Activated CD4-positive, CD25-positive, alpha-beta regulatory T cell treated with anti-CD3 and anti-CD28 coated beads, Interleukin-2, amount 50 U/mL, for 24 hours (primary cell): Measurements from ENCODE around the gene ZMAT1.
"Not testable (repeated sequence)": the region's sequence is repeated elsewhere in the genome, so short reads cannot be mapped to it uniquely, and the experiment has no call there.

ENCODE experiments used
- ATAC-seq, 2 donors: fragments of 150-1000 bp; cut with Tn5 transposase; one replicate each; pipeline ENCODE4 v1.10.0; 2021; ENCODE audit warnings: mild to moderate bottlenecking in 1 of 2, moderate library complexity in 1 of 2

Gene ZMAT1

DNA sequence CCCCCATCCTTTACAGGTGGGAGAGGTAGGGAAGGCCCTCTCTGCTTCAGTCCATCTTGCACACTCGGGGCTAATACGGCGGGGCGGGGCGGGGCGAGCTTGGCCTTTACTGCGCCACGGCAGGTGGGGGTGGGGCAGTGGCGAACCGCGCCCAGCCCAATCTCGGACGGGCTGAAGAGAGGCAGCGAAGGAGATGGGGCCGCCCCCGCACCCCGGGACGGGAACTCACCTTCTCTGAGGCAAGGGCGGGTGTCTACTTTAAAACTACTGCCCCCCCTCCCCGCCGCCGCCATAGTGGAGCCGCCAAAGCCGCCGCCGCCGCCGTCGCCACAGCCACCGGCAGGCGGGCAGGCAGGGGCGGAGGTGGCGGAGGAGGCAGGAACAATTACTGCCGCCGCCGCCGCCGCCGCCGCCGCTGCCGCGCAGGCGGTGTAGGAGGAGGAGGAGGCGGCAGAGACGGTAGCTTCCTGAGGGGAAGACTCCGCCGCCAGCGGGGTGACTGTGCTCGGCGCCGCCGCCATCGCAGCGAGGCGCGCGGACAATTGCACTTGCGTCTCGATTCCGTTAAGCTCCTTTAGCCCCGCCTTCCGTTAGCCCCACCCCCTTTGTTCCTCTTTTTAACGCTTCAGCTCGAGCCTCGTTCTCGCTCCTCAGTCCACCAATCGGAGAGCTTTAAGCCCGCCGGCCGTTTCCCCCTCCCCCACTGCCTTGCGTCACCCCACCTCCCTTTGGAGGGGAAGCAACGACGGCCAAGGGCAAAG is at the start of gene ZMAT1:
Gene ZMAT1, minus strand, starts transcription at position 540 of the 761 bp plus-strand sequence. Its CDS starts 19 bp downstream, at position 521.
- peak; percentile 91 to 93 for ATAC-seq

DNA sequence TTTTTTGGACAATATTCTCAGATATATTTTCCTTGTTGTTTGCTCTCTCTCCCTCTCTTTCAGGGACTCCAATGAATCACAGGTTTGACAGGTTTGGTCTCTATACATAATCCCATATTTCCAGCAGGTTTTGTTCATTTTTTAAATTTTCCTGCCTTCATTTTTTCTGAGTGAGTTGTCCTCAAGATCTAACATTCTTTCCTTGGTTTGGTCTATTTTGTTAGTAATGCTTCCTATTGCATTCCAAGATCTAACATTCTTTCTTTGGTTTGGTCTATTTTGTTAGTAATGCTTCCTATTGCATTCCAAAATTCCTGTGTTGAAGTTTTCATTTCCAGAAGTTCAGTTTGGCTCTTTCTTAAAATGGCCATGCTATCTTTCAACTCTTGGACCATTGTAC is 45.3 kb upstream of the ZMAT1 start:
- ATAC-seq: no peak

DNA sequence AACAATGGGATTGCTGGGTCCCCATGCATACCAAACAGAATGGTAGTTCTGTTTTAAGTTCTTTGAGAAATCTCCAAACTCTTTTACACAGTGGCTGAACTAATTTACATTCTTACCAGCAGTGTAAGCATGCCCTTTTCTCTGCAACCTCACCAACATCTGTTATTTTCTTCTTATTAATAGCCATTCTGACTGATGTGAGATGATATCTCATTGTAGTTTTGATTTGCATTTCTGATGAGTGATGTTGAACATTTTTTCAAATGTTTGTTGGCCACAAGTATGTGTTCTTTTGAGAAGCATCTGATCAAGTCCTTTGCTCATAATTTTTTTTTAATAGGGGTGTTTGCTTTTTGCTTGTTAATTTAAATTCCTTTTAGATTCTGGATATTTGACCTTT is 41.2 kb upstream of the ZMAT1 start:
- no peak for ATAC-seq

DNA sequence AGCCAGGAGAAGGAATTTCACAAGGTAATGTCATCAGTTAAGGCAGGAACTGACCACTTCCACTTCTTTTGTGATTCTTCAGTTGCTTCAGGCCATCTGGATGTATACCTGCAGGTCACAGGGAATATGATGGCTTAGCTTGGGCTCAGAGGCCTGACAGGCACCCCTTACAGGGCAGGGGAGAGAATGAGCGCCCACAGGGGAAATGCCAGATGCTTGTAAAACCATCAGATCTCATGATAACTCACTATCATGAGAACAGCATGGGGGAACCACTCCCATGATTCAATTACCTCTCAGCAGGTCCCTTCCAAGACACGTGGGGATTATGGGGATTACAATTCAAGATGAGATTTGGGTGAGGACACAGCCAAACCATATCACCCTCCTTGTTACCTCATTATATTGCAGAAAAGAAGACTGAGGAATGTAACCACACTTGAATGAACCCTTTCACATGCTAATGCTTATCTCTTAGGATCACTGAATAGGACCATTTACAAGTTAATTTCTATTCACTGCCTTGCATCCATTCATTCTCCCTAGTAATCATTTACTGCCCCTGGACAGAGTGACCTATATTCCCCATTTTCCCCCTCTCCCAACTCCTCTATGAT is 33.2 kb upstream of the ZMAT1 start:
- not testable (repeated sequence) for ATAC-seq

DNA sequence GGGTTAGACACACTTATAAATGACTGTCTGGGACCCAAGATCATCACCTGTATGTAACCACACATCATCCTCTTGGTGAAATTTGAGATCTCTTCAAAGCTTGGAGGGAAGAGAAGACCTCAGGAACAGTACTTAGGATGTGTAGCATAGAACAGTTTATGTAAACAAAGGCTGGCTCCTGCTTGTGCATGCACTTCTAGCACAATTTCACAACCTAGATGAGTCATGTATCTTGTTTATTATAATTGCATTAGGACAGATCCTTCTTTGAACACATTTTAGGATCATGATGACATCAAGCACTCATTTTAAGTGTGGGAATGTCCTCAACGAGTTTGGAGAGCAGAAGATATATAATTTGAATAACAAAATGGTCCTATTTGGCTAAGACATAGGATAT is 26.3 kb upstream of the ZMAT1 start:
- ATAC-seq: no peak

DNA sequence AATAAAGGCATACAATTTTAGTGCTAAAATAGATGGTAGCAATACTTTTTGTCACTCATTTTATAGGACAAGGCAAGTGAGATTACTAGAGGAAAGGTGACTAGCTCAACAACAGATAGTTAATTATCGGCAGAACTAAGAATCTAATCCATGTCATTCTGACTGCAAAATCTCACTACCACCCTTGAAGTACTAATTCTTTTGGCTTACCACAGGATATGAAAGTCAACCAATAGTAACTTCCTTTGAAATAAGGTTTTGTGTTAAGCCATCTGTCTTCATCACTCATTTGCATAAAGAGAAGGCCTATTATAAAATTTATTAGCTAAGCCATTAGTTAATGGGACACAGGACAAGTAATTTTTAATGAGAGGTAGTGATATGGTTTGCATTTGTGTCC is 25.3 kb upstream of the ZMAT1 start:
- no peak for ATAC-seq

DNA sequence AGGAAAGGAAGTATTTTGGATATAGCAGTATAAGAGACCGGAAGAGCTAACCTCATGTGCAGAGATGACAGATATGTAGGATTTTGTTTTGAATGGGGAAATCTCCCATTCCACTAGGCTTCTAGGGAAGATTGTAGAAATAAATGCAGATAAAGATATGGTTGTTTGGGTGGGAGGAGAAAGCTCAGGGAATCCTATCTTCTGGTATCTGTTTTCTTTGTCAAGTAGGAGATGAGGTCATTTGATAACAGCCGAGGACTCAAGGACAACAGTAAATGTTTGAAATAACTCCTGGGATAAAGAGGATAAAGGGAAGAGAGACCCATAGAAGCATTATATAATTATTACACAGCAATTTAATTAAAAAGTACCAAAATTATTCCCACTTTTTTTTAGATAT is 24.7 kb upstream of the ZMAT1 start:
- no peak for ATAC-seq

DNA sequence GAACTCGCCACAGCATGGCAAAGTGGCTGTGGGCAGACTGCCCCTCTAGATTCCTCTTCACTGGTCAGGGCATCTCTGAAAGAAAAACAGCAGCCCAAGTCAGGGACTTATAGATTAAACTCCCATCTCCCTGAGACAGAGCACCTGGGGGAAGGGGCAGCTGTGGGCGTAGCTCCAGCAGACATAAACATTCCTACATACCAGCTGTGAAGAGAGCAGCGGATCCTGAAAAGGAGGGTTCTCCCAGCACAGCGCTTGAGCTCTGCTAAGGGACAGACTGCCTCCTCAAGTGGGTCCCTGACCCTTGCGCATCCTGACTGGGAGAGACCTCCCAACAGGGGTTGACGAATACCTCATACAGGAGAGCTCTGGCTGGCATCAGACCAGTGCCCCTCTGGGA is 18.8 kb upstream of the ZMAT1 start:
- ATAC-seq: no peak

DNA sequence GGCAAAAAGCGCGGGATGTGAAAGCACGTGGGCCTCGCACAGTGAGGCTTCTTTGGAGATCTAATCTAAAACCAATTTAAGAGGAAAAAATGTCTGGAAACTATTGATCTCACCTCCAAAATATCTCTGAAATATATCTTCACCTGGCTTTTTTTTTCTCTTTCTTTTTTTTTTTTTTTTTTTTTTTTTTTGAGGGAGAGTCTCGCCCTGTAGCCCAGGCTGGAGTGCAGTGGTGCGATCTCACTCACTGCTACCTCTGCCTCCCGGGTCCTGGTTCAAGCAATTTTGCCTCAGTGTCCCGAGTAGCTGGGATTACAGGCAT is 383 bp upstream of the ZMAT1 start:
- ATAC-seq: no peak

GRCh38 chrX:101931136-101931487 is 715 bp downstream of the ZMAT1 start:
- ATAC-seq: no peak

DNA sequence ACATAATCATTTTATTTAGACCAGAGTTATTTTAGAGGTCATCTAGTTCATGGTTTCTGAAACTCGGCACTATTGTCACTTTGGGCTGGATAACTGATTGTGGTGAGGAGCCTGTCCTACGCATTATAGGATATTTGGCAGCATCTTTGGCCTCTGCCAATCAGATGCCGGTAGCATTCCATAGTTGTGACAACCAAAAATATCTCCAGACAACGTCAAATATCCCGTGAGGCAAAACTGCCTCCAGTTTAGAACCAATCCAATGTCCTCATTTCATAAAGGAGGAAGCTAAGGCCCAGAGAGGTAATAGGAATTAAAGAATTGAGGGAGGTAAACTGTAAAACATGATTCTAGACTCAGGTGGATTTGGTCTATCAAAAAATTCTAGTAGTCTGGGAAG is 6.1 kb downstream of the ZMAT1 start:
- no peak for ATAC-seq

DNA sequence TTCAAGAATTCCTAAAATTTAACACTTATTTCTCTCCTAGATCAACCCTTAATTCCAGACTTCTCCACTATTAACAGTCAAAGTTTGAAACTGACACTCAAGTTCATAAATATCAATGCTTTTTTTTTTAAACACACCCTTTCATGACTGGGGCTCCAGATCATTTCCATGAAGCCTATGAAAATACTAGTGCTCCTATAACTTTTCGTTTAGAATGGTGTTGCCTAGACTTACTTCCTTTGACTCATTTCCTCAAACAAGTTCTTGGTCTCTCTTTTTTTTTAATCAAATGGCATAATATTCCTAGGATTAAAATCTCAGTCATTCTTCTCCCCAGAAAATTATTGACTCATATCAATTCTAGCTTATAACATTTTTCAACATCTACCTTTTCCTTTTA is 13.1 kb downstream of the ZMAT1 start:
- no peak for ATAC-seq

- ATAC-seq: no peak
Observed at GRCh38 chrX:101906136-101906796, 25.6 kb downstream of the ZMAT1 start.

DNA sequence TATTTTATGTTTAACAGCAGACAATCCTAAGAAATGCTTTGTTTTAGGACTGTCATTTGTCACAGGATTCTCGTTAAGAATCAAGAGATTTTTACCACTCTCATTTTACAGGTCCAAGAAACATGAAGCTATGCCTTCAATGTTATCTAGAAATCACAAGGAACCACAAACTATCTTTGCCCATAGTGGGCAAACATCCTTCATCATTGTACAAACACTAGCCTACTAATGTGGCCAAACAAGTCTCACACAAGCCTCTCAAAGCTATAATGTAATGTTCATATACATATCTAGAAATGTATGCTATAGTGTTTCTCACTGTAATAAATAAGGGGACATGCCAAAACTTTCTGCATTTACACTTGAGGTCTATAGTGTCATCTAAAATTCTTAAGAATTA is 26.8 kb downstream of the ZMAT1 start:
- ATAC-seq: no peak
